HG03103 (cell line): ENCODE results near the gene HNRNPM.

Experiments used
- ATAC-seq: cut with Tn5 transposase; IDR thresholded peaks from one replicate; pipeline ENCODE4 v1.9.1; 2021; ENCODE audit warnings: low read depth; ENCODE audit not compliant: unreplicated experiment

Gene HNRNPM

DNA sequence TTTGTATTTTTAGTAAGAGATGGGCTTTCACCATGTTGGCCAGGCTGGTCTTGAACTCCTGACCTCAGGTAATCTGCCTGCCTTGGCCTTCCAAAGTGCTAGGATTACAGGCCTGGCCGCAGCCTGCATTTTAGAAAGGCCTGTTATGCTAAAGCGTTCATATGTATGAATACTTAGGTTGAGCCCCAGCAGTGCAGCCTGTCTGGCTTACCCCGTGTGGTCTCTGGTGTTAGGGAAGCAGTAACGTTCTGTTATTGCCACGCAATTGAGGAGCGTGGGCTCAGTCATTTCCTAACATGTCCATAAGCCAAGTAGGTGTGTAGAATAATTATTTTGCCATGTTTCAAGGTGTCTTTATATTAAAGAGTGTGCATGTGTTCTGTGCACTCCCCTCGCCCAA lies 14.3 kb downstream of the HNRNPM start:
- ATAC-seq, result no peak

DNA sequence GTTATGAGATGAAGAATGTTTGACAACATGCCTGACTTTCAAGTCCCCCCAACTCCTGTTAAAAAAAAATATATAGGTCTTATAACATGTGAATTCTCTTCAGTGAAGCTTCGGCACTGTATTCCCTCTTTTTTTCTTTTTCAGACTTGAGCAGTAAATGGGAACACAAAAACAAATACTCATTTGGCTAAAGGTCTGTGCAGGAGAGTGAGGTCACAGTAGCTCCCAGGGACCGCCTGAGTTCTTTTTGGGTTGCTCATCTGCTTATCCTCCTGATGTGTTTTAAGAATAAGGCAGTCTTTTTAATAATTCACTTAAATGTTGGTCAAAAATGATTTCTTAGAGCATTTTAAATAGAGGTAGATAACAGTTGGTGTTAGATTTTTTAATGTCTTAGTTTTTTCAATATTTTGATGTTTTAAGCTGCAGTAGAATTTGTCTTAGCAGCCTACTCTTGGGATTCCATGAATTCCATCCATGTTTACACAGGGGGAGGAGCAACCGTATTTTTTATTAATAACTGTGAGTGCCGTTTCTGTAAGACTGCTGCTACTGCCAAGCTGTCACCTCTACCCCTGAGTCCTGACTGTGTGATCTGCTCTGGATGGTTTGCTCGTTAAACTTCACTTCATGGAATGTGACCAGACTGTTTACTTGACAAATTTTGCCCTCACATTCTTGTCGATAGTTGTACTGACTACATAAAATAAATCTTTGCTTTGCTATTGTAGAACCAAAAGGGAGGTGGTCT lies 14.9 kb downstream of the HNRNPM start:
- ATAC-seq, result no peak

DNA sequence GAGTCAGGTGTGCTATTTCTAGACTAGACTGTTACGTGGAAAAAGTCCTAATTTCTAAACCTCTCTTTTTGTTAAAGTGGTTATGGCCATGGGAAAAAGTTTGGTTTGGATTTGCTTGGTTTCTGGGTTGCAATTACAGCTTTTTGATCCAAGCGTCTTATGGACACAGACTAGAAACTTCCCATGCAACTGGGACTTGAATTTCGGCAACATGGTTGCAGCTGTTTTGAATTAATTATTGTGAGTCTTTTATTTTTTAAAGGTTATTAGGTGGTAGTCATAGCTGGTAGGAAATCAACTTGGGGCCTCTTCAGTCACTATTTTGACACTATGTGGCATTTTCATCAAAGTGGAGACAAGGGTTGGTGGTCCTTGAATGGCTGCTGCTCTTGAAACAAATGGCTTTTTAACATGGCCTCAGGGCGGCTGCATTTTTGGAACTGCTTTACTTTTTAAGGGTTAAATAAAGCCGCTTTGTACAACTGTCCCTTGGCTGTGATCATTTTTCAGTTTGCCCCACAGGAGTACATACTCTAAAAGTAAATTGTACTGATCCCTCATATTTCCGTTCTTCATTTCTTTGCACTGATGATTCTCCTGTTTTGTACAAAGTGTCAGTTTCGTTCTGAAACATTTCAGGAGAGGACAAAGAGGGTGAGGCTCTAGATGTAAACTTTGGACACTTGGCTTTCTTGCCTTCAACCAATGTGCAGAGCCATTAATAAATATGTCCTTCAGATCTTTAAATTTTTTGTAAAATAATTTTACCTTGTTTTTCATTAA lies 15.9 kb downstream of the HNRNPM start:
- ATAC-seq, result no peak

- ATAC-seq, result no peak
Observed at GRCh38 chr19:8461376-8461775, 16.6 kb downstream of the HNRNPM start.

- no peak for ATAC-seq
Observed at GRCh38 chr19:8461891-8462290, 17.1 kb downstream of the HNRNPM start.

GRCh38 chr19:8462571-8462970 lies 17.8 kb downstream of the HNRNPM start:
- no peak for ATAC-seq

DNA sequence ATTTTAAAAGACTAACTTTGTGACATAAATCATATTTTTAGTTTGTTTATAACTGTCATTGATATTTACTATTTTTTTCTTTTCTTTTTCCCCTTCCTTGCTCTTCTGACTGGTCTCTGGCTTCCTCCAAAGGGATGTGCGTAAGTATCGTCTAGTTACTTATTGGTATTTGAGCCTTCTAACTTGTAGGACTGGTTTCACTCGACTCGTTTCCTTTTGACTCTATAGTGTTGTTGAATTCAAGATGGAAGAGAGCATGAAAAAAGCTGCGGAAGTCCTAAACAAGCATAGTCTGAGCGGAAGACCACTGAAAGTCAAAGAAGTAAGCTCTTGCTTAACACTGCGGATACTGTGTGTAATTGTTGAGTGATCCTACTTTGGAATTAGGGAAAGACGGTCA lies 18.6 kb downstream of the HNRNPM start:
- no peak for ATAC-seq

DNA sequence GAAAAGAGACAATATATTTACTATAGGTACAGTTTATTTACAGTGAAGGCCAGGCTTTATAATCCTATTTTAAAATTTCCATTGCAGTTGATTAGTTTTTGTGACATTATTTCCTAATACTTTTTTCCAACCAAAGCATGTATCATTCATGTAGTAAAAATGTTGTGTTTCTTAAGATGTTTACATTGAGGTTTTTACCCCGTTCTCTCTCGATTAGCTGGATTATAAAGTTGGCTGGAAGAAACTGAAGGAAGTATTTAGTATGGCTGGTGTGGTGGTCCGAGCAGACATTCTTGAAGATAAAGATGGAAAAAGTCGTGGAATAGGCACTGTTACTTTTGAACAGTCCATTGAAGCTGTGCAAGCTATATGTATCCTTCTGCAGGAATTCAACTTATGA lies 21.2 kb downstream of the HNRNPM start:
- ATAC-seq, result no peak

- ATAC-seq, result no peak
Observed at GRCh38 chr19:8468124-8468523, 23.3 kb downstream of the HNRNPM start.

- no peak for ATAC-seq
Observed at GRCh38 chr19:8468761-8469373, 24.1 kb downstream of the HNRNPM start.

DNA sequence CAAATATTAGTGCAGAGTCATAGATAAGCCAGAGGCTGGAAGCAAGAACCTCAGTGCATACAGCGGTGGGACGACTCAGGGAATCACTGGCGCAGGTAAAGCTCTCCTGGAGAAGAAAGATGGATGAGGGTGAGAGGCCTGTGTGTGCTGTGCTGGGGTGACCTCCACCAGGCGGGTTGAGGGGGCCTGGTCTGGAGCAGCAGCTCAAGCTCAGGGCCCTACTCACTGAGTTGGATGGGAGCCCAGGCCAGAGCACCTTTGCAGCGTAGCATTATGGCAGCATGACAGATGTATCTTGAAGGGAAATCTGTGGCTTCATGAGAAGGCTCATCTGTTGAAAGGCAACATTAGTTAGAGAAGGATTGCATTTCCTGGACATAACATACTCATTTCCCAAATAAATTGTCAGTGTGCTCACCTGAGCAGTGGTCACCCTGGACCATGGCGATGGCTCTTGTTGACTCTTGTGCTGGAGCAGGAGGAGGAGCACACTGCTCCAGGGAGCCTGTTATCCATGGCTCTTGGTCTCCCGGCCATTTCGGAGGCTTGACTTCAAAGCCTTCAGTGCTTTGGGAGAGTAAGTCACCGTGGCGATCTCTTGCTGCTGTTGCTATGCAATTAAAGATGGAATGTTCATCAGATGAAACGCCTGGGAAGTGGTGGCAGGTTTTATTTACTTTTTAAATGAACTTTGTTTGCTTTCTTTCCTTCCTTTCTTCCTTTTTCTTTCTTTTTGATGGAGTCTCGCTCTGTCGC lies 25.0 kb downstream of the HNRNPM start:
- no peak for ATAC-seq

- ATAC-seq, result no peak
Observed at GRCh38 chr19:8473648-8474476, 29.1 kb downstream of the HNRNPM start.

GRCh38 chr19:8475005-8475404 lies 30.2 kb downstream of the HNRNPM start:
- ATAC-seq, result no peak

DNA sequence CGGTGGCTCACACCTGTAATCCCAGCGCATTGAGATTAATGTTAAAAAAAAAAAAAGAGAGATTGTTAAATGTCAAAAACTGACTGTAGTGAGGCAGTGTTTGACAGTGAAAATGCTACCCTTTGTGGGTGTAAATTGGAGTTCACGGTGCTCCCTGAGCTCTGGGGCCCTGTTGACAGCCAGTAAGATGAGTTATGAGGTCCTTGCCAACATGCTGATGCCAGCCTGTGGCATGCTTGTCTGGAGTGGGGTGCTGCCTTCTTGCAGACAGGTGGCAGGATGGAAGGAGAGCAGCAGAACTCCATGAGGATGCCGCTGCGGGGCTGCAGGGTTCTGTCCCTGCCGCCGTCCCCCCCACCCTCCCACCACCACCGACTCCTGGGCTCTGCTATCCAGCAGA lies 31.7 kb downstream of the HNRNPM start:
- no peak for ATAC-seq

- no peak for ATAC-seq
Observed at GRCh38 chr19:8477889-8478288, 33.1 kb downstream of the HNRNPM start.

DNA sequence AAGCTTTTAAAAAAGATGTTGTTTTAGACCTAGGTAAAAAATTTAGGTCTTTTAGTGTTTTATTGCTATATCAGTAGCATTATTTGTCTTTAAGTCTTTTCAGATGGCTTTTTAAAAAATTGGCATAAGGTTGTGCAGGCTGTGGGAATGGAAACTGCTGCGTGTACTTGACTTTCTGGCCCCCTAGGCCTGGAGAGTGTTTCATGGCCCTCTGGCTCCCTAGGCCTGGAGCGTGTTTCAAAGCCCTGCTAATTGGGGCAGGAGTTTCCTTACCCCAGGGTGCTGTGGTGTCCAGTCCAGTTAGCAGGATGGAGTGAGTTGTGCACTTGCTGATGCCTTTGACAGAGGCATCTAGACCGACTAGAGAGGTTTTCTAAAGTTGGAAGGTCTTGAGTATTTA lies 33.8 kb downstream of the HNRNPM start:
- no peak for ATAC-seq

DNA sequence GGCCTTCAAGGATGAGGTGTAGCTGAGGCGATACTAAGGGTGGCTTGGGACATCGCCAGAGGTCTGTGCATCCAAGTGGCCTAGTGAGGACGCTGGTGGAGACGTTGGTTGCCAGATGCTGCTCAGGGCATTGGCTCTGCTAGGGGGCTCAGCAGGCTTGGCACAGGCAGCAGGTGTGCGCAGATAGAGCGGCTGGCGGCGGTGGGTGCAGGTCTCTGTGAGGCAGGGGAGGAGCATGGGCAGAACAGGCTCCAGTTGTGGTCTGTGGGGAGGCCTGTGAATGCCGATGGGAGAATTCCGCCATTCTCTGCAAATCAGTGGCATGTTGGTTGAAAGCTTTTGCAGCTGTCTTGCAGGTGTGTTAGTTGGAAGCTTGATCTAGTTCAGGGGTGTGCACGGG lies 36.4 kb downstream of the HNRNPM start:
- no peak for ATAC-seq

- no peak for ATAC-seq
Observed at GRCh38 chr19:8481616-8482015, 36.8 kb downstream of the HNRNPM start.

- no peak for ATAC-seq
Observed at GRCh38 chr19:8482696-8483095, 37.9 kb downstream of the HNRNPM start.

DNA sequence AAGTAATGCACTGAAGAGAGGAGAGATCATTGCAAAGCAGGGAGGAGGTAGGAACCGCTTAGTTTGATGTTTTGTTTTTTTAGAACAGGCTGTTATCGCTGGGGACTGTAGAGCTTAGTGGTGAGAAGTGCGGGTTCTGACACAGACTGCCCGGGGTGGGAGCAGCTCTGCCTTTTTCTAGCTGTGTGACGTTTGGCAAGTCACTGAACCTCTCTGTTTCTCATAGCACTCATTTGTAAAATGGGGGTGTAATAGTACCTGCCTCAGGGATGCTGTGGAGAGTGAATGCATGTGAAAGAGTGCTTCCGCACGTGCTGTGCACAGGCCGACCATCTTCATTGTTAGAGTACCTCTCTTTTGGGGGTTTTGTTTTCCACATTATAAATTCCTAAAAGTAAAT lies 38.4 kb downstream of the HNRNPM start:
- ATAC-seq, result no peak
